Measurements from ENCODE around the gene SNAP47.

- no peak for TF ChIP-seq SIN3A (IDR thresholded peaks at IDR 0.05; ENCODE audit: borderline replicate concordance, insufficient read depth, low read length)
- no peak for TF ChIP-seq POLR2AphosphoS5 (IDR thresholded peaks at IDR 0.05; ENCODE audit: low read depth, low read length)
- TF ChIP-seq FOXP2 (optimal IDR thresholded peaks at IDR 0.05; ENCODE audit: borderline replicate concordance, extremely low read depth, extremely low read length, insufficient read depth) = no peak
- TF ChIP-seq TAF1 (IDR thresholded peaks at IDR 0.05; ENCODE audit: borderline replicate concordance, insufficient read depth, low read length) = no peak
Observed at GRCh38 chr1:227769936-227770494, 34.8 kb downstream of the SNAP47 start.

All from PFSK-1 (cell line).